A549 treated with AZD9567 at 1 μM for 4 hours (cell line): ENCODE results near the gene TRIML2. TPM values are rescaled to one million over a fixed set of nuclear protein-coding genes. Genes with fewer than 3 reads are reported as not detected.

Source experiments
- total RNA-seq: library from RNA; stranded (reverse); fragments of 200-300 nt; extraction: Qiagen RNA extraction; gene quantifications from 5 replicates; pipeline ENCODE4 v1.2.3, GENCODE V29; 2022; ENCODE audit not compliant: insufficient read depth

Gene TRIML2
- total RNA-seq, result 29.3 to 51.2 TPM (median 38.3 TPM) in 5 replicates

GRCh38 chr4:188109157-188109755 lies at the start of gene TRIML2:
TRIML2 (minus strand) TSS chr4:188109603; CDS start chr4:188105368, 4,235 bp downstream.

GRCh38 chr4:188139141-188139540 lies 29.7 kb upstream of the TRIML2 start, which contains the start of gene TRIML1:
TRIML1 (plus strand) TSS chr4:188139441; CDS start chr4:188139559, 118 bp downstream.

Other genes starting within 250 kb of the TRIML2 start
- gene ZFP42, start 113.8 kb downstream of the TRIML2 start, total RNA-seq, result not detected in 5 replicates
- 0.05 TPM in 1 of 5 replicates, not detected in the others for gene TRIML1, start 29.8 kb upstream of the TRIML2 start, total RNA-seq